GM21786 (cell line): Measurements from ENCODE around the gene DSG3.

Experiments
- ATAC-seq: cut with Tn5 transposase; IDR thresholded peaks from one replicate; pipeline ENCODE4 v1.9.1; 2021; ENCODE audit not compliant: unreplicated experiment

DSG3 gene

DNA sequence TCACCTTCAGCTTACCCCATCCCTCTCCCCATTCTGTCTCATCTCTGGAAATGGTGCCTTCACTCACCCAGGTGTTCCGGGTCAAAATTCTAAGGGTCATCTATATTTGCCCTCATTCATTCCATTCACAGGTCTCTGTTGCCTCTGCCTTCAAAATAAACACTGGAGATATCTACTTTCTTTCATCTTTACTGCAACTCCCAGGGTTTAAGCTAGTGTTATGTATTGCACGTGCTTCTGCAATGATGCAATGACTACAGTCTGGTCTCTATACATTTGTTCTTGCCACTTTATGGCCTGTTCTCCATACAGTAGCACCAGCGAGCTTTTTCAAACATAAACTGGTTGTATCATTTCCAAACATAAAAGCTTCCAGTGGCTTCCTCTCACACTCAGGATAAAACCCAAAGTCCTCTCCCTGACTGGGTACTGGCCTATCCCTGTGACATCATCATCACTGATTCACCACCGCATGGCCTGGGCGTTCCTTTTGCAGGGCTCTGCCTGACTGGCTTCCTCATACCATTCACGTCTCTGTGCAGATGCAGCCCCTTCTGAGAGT, 64.7 kb downstream of the DSG3 start:
- no peak for ATAC-seq

GRCh38 chr18:31513189-31513935, 65.8 kb downstream of the DSG3 start:
- no peak for ATAC-seq

- no peak for ATAC-seq
Measured at GRCh38 chr18:31516437-31516836, 68.9 kb downstream of the DSG3 start.

GRCh38 chr18:31526374-31526773, 78.8 kb downstream of the DSG3 start:
- no peak for ATAC-seq
